ENCODE results near the gene HLA-DQB1. TPM values are rescaled to one million over a fixed set of nuclear protein-coding genes. Genes with fewer than 3 reads are reported as not detected.
A peak's percentile ranks its signal among the peaks of the same experiment; 100 is the strongest.

HLA-DQB1 gene
- total RNA-seq, 1 donor: under 0.01 TPM

- H3K79me2 ChIP-seq (ENCODE audit: insufficient read depth, low read length): no peaks in the 10 kb centered on the region
- no peaks in the 10 kb centered on the region for H3K9me3 ChIP-seq (ENCODE audit: low read depth, low read length)
- TF ChIP-seq CTCF (IDR thresholded peaks at IDR 0.05; ENCODE audit: extremely low read depth, low read depth, low read length): peak; percentile 58
- H3K4me2 ChIP-seq (ENCODE audit: insufficient read depth, low read length): no peak overlapping the region
- no peak overlapping the region for H3K4me3 ChIP-seq (ENCODE audit: insufficient read depth, low read length)
- DNase-seq (ENCODE audit: insufficient read length, low spot score, missing footprints): no peak
- no peaks in the 10 kb centered on the region for H3K36me3 ChIP-seq (ENCODE audit: insufficient read depth, low read length)
- no peaks in the 10 kb centered on the region for H4K20me1 ChIP-seq (ENCODE audit: insufficient read depth, low read length)
- no peak overlapping the region for H3K27ac ChIP-seq (ENCODE audit: low read depth, low read length)
- no peak overlapping the region for H2AFZ ChIP-seq (ENCODE audit: low read length)
- no peaks in the 10 kb centered on the region for H3K4me1 ChIP-seq (ENCODE audit: insufficient read depth, low read length)
- H3K27me3 ChIP-seq (ENCODE audit: insufficient read depth, low read length): no peaks in the 10 kb centered on the region
Observed at GRCh38 chr6:32622545-32623401, 43.7 kb downstream of the HLA-DQB1 start.

- Histone ChIP-seq H3K36me3 (ENCODE audit: insufficient read depth, low read length) (no peaks in the 10 kb centered on the region), H3K4me3 (ENCODE audit: insufficient read depth, low read length) (no peak overlapping the region), H3K79me2 (ENCODE audit: insufficient read depth, low read length) (no peaks in the 10 kb centered on the region), H2AFZ (ENCODE audit: low read length) (no peak overlapping the region), H3K4me1 (ENCODE audit: insufficient read depth, low read length) (no peaks in the 10 kb centered on the region), H3K27ac (ENCODE audit: low read depth, low read length) (no peak overlapping the region), H3K4me2 (ENCODE audit: insufficient read depth, low read length) (no peak overlapping the region), H3K27me3 (ENCODE audit: insufficient read depth, low read length) (no peaks in the 10 kb centered on the region), H3K9me3 (ENCODE audit: low read depth, low read length) (no peaks in the 10 kb centered on the region), H4K20me1 (ENCODE audit: insufficient read depth, low read length) (no peaks in the 10 kb centered on the region)
- TF ChIP-seq CTCF (IDR thresholded peaks at IDR 0.05; ENCODE audit: extremely low read depth, low read depth, low read length): no peak
- DNase-seq (ENCODE audit: insufficient read length, low spot score, missing footprints): no peak
Observed at GRCh38 chr6:32621372-32621771, 45.1 kb downstream of the HLA-DQB1 start.

- no peak for DNase-seq (ENCODE audit: insufficient read length, low spot score, missing footprints)
- H3K27ac ChIP-seq (ENCODE audit: low read depth, low read length): no peak overlapping the region
- H2AFZ ChIP-seq (ENCODE audit: low read length): no peak overlapping the region
- H3K4me2 ChIP-seq (ENCODE audit: insufficient read depth, low read length): no peak overlapping the region
- H3K36me3 ChIP-seq (ENCODE audit: insufficient read depth, low read length): no peaks in the 10 kb centered on the region
- H3K79me2 ChIP-seq (ENCODE audit: insufficient read depth, low read length): no peaks in the 10 kb centered on the region
- no peak overlapping the region for H3K4me3 ChIP-seq (ENCODE audit: insufficient read depth, low read length)
- H3K9me3 ChIP-seq (ENCODE audit: low read depth, low read length): no peaks in the 10 kb centered on the region
- TF ChIP-seq CTCF (IDR thresholded peaks at IDR 0.05; ENCODE audit: extremely low read depth, low read depth, low read length): no peak
- no peaks in the 10 kb centered on the region for H3K4me1 ChIP-seq (ENCODE audit: insufficient read depth, low read length)
- H4K20me1 ChIP-seq (ENCODE audit: insufficient read depth, low read length): no peaks in the 10 kb centered on the region
- no peaks in the 10 kb centered on the region for H3K27me3 ChIP-seq (ENCODE audit: insufficient read depth, low read length)
Observed at GRCh38 chr6:32617751-32618150, 48.7 kb downstream of the HLA-DQB1 start.

GRCh38 chr6:32615885-32616532 lies 50.4 kb downstream of the HLA-DQB1 start:
- H3K4me3 ChIP-seq (ENCODE audit: insufficient read depth, low read length): no peak overlapping the region
- H3K27ac ChIP-seq (ENCODE audit: low read depth, low read length): no peak overlapping the region
- H3K36me3 ChIP-seq (ENCODE audit: insufficient read depth, low read length): no peaks in the 10 kb centered on the region
- H2AFZ ChIP-seq (ENCODE audit: low read length): no peak overlapping the region
- H3K27me3 ChIP-seq (ENCODE audit: insufficient read depth, low read length): no peaks in the 10 kb centered on the region
- no peaks in the 10 kb centered on the region for H3K79me2 ChIP-seq (ENCODE audit: insufficient read depth, low read length)
- H4K20me1 ChIP-seq (ENCODE audit: insufficient read depth, low read length): no peaks in the 10 kb centered on the region
- no peaks in the 10 kb centered on the region for H3K4me1 ChIP-seq (ENCODE audit: insufficient read depth, low read length)
- DNase-seq (ENCODE audit: insufficient read length, low spot score, missing footprints): no peak
- TF ChIP-seq CTCF (IDR thresholded peaks at IDR 0.05; ENCODE audit: extremely low read depth, low read depth, low read length): no peak
- no peaks in the 10 kb centered on the region for H3K9me3 ChIP-seq (ENCODE audit: low read depth, low read length)
- no peak overlapping the region for H3K4me2 ChIP-seq (ENCODE audit: insufficient read depth, low read length)
